NB4 (cell line): ENCODE data around the gene FIP1L1.

Experiments used
- CTCF ChIP-seq: IDR thresholded peaks from one replicate; pipeline ENCODE4 v1.5.1; 2012; ENCODE audit warnings: low read depth, low read length
- MAX ChIP-seq: IDR thresholded peaks from 2 replicates; pipeline ENCODE4 v1.6.1; 2011; ENCODE audit warnings: low read depth, low read length
- MYC ChIP-seq: IDR thresholded peaks from 2 replicates; pipeline ENCODE4 v1.6.1; 2011; ENCODE audit warnings: low read depth, low read length
- POLR2A ChIP-seq: IDR thresholded peaks from 2 replicates; pipeline ENCODE4 v1.6.1; 2011; ENCODE audit warnings: mild to moderate bottlenecking; ENCODE audit not compliant: insufficient read length; ENCODE audit errors: extremely low read depth

- no peak for TF ChIP-seq CTCF
- no peak for TF ChIP-seq POLR2A
- TF ChIP-seq MAX, result no peak
- TF ChIP-seq MYC, result no peak
Observed at GRCh38 chr4:53477636-53478035, 100.2 kb downstream of the FIP1L1 start.
